HG03025 (cell line): ENCODE results near the gene MAP2K5.

ENCODE experiments used
- ATAC-seq: cut with Tn5 transposase; IDR thresholded peaks from one replicate; pipeline ENCODE4 v1.9.1; 2021; ENCODE audit warnings: mild to moderate bottlenecking, moderate library complexity; ENCODE audit not compliant: unreplicated experiment, low FRiP score

MAP2K5 gene

DNA sequence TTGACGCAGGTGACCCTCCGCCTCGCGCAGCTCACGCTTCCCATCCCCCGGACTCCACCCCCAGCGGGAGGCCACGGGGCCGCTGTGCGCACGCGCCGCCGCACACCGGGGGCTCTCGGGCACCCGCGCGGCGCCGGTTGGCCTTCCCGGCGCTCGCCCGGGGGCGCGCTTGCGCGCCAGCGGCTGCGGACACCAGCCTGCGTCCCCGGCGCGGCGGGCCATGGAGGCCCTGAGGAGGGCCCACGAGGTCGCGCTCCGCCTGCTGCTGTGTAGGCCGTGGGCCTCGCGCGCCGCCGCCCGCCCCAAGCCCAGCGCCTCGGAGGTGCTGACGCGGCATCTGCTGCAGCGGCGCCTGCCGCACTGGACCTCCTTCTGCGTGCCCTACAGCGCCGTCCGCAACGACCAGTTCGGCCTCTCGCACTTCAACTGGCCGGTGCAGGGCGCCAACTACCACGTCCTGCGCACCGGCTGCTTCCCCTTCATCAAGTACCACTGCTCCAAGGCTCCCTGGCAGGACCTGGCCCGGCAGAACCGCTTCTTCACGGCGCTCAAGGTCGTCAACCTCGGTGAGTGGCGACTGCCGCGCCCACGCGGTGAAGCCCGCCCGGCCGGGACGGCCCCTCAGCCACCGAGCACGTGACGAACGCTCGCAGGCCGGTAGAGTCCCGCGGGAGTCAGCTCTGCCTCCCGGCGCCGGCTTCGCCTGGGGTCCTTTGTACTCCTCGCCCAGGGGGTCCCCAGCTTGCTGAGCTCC is 21.3 kb upstream of the MAP2K5 start, which contains the start of gene C15orf61:
Gene C15orf61 (plus strand): TSS at position 103 of the 754 bp plus-strand sequence. CDS start 118 bp downstream, at position 221.
- ATAC-seq: peak; percentile 77

DNA sequence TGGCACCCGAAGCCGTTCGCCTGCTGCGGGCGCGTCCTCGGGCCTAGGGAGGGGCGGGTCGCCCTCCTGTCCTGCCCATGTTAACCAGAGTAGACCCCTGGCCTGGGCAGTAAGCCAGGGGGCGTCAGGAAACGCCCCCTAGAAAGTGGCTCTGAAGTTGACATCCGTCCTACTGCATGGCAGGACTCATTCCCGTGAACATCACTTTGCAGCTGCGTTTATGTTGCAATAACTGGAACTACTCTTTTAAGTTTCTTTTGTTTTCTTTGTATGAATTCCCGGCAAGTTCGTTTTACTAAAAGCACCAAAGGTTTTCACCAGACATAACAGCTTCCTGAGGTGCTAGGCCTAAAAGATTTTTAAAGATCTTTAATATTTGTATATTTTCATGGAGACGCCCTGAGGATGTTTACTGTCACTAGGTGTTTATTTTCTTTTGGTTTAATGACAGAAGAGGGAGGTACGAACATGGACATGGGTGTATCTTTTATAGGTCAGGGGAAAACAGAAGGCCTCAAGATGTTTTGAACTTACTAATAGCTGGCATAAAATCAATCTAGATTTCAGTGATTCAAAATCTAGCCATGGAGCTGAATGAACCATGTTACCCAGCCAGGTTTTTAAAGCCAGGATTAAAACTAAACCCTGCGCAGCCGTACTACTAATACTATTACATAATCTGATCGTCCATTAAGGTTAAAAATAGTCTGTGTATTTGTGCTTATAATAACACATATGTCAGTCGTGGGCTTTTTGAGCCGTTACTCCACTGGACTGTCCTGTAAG is 20.5 kb upstream of the MAP2K5 start:
- peak; percentile 18 for ATAC-seq

DNA sequence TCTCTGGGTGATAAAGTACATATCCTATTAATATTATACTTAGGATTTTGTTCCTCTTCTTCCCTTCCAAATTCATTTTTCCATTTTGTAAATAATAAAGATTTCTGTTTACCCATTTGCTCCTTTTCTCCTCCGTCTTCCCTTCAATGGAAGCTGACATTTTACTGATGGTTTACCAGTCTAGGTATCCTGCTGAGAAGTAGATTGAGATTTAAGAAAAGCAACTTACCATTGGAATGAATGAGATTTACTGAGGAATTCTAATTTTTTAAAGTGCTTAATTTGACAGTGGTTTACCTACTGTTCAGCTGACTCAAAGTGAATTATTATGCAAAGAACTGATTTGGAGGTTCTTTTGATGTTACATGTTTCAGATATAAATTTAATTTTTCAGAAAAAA is 19.2 kb upstream of the MAP2K5 start:
- ATAC-seq: no peak

DNA sequence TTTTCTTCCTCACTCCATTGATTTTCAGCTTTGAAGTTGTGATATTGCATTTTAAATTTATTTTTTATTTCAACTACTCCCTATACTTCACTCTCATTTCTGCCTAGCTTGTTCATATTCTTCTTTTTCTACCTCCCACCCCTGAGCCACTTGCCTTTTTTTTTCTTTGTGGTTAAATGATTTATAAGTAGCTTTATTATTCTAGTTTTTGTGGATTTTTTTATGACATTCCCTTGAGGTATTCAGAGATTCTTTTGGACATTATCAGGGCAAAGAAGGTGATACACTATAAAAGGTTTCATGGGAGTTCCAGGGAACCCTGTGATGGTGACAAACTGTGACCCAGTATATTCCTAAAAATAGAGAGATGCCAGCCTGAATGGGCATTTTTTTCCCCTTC is 18.3 kb upstream of the MAP2K5 start:
- no peak for ATAC-seq

DNA sequence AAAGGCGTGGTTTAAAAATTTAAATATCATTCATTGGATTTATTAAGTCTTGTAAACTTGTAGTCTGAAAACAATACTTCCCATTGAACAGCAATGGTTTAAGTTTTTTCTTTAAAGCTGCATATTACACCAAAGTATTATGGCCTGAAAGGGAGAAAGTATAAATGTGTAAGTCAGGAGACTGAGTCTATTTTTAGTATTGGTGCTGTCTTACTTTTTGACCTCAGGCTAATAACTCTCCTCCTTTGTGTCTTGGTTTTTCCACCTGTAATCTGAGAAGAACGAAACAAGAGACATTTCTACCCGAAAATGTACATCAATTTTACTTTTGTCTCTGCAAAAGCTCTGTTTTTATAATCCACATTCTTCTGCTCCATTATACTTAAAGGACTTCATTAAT is 14.0 kb upstream of the MAP2K5 start:
- no peak for ATAC-seq

DNA sequence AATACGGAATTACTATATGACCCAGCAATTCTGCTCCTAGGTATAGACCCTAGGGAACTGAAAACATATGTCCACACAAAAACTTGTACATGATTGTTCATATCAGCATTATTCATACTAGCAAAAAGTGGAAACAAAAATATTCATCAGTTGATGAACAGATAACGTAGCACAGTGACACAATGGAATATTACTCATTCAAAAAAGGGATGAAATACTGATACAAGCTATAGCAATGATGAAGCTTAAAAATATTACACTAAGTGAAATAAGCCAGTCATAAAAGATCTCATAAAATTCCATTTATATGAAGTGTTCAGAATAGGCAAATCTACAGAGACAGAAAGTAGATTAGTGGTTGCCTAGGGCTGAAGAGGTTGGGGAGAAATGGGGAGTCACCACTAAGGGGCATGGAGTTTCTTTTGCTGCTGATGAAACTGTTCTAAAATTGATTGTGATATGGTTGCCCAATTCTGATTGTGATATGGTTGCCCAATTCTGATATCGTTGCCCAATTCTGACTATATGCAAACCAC is 11.1 kb upstream of the MAP2K5 start:
- ATAC-seq: no peak

DNA sequence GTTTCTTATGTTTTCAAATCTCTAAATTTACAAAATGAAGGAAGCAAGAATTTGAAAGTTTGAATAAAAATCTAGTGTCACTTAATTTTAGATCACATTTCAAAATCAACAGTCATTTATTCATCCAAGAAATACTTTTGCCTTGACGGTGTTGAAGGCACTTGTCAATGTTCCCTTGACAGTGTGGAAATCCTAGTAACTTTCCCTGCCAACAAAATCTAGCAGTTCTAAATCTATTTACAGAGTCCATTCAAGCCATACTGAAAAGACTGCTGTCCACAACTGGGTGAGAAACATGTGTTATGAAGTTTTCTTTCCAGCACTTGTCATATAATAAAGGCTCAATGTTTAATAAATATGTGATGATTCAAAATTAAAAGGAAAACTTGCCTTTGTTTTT is 8.6 kb upstream of the MAP2K5 start:
- no peak for ATAC-seq

DNA sequence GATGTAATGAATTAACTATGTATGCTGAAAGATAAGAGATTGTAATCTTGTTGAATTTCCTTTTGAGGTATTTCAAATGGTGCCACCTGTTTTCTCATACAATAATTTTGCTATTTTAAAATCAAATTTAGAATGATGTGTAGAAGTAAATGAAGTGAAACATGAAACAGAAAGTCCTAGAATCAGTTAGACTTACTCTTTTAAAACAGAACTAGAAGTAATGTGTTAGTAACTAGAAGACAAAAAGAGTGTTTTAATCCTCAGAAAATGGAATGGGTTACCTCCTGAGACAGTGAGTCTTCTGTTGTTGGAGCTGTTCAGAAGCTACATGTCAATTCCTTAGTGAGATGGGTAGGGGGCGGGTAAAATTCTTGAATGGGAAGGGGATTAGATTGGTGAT is 8.1 kb upstream of the MAP2K5 start:
- no peak for ATAC-seq

DNA sequence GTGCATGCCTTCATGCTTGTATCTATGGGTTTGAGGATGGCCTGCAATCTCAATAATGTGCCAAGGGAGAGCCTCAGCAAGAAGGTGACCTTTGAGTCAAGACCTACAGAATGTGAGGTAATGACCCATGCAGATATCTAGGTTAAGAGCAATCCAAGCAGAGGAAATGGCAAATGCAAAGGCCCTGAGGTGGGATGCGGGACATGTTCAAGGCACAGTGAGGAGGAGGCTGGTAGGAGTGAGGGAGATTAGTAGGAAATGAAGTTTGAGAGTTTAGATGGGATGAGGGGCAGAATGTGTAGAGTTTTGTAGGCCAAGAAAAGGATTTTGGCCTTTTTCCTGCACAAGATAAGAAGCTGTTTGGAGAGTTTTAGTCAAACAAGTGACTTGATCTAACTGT is 4.7 kb upstream of the MAP2K5 start:
- ATAC-seq: no peak

DNA sequence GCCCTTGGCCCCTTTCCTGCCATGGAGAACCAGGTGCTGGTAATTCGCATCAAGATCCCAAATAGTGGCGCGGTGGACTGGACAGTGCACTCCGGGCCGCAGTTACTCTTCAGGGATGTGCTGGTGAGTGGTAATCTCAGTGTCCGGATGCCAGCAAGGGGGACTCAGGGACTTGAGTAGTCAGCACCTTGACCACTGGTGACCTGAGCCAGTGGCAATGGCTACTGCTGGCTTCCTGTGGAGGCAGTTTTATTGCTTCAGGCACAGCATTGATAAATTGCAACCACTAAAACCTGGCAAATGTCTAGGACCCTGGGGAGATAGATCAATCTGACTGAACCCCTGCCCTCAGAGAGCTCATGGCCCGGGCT is 830 bp downstream of the MAP2K5 start:
- ATAC-seq: no peak

DNA sequence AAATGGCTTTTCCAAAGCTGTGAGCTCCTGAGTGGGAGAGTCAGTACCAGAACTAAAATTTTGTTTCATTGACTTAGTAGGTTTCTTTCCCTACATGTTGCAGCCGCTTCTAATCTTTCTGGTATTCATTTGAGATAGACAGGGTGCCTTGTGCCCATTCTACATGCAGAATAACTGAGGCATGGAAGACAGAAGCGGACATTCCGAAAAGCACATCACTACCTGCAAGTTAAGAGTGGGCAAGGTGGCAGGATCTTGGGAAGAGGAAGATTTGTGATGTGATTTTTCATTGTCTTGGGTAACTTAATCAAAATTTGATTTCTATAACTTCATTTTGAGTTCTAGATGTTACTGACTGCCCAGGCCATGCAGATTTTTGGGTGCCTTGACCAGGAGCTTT is 2.0 kb downstream of the MAP2K5 start:
- ATAC-seq: no peak

DNA sequence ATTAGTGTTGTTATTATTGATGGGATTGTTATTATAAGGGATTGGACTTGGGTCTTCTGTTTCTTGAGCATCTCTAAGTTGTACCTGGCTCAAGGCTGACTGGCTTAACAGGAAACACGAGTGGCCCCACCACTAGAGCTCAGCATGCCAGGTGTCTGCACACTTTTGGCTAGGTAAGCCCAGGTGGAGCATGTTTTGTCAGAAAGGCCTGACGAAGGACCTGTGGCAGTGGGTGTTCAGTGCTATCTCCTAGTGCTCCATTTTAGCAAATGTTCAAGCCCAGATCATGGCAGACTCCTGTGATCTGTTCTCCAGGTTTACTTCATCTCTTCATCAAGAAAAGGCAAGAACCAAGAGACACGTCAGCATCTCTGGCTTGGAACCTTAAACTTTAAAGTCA is 3.4 kb downstream of the MAP2K5 start:
- no peak for ATAC-seq

DNA sequence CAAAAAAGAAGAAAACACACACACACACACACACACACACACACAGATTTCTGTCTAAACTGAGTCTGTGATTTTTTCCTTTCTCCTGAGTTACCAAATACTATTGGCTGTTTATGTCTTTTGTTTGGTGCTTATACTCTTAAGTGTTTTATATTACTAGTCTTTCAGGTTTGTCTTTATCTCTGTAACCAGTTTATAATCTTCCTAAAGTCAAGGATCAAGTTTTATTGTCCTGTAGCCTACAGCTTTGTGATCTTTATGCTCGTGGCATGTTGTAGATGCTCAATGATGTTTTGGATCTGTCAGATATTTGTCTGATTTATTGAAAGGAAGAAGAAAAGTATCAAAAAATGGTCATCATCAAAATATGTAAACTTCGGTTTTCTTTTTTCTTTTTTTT is 4.6 kb downstream of the MAP2K5 start:
- ATAC-seq: no peak

DNA sequence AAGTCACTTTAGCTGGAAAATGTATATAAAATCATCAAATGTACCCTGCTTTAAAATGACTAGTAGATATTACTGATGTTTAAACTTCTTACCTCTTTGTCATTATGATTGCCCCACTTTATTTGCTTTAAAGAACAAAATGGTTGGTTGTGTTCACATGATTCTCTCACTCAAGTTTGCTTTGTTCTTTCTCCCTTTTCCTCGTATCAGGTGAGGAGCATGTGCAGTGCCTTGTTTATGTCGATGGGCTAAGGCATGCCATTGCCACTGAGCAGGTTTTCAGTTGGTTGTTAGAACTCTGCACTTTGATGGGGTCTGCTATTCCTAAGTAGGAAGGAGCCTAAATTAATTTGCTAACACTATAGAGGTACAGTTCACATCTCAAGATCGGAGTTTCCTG is 5.3 kb downstream of the MAP2K5 start:
- no peak for ATAC-seq

DNA sequence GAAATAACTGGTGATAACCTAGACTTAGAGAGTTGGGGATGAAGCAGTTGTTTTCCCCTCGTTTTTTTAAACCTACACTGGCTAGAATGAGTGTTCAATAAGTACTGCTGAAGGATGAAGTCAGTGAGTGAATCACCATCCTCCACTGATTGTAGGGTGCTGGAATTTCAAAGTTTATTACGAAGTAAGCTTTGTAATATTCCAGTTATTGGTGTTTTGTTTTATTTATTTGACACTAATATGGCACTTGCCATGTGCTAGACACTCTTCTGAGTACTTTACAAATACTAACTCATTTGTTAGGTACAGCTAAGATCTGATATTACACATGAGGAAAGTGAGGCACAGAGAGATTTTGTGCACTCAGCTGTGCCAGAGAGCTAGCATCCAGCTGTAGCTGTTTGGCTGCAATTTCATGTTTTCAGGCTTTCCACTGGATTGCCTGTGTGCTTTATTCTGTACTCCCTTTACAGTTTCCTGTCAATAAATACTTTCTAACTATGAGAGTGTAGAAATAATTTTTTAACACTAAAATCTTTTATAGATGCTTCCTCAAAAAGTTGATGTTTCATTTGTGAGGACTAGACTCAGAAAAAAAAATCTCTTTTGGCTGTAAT is 5.8 kb downstream of the MAP2K5 start:
- no peak for ATAC-seq

DNA sequence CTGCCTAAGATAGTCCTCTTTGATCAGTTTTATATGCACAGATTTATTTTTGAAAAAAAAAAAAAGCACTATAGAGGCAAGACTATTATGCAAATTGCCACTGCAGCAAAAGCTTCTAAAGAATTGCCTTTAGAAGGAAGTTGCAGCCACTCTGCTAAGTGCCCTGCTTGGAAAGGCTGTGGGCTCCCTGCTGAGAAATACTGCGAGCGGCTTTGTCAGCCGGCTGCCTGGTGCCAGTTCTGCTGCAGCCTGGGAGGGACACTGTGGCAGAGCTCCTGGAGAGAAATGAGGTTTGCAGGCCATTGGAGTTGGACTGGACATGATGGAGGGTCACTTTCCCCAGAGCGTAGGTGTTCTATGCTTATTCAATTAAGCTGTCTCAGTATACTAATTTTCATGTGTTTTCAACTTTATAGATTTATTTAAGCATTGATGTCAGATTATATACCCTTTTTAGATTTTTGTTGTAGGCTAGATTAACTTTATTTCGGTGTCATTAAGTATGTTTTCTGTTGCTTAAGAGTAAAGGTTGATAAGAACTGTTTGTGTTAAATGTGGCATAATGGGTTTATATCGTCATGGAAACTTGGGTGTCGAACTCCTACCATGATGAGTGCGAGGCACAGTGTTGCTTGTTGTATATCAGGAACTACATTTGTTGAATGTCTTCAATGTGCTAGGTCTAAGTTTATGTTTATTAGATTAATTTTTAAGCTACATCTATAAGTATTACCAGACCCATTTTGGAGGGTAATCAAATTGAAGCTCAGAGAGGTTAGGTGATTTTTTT is 6.6 kb downstream of the MAP2K5 start:
- no peak for ATAC-seq

DNA sequence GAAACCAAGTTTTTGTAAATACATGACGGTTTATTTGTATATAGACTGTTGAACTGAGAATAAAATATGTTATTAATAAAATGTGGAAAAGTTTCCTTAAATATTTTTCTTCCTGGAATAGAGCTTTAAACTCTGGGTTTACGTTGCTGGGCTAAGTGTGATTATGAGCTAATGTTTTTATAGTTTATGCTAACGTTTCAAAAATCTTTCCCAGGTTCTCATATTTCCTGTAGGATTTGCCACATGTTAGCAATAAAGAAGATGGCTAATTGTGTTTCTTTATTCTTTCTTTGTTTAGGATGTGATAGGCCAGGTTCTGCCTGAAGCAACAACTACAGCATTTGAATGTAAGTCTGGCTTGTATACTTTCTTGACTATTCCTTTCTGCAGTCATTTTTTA is 7.2 kb downstream of the MAP2K5 start:
- ATAC-seq: no peak

DNA sequence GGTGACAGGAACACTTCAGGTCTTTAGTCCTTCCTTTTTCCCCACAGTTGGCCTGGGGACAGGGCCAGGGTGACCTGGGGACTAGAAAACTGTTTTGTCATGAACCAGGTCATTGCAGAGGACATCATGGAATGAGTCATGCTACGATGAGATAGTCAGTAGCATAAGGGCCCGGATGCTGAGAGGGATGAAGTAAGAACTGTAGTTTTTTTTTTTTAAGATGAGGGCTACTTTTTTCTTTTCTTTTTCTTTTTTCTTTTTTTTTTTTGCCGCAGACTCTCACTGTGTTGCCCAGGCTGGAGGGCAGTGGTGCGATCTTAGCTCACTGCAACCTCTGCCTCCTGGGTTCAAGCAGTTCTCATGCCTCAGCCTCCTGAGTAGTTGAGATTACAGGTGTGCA is 8.0 kb downstream of the MAP2K5 start:
- ATAC-seq: no peak

DNA sequence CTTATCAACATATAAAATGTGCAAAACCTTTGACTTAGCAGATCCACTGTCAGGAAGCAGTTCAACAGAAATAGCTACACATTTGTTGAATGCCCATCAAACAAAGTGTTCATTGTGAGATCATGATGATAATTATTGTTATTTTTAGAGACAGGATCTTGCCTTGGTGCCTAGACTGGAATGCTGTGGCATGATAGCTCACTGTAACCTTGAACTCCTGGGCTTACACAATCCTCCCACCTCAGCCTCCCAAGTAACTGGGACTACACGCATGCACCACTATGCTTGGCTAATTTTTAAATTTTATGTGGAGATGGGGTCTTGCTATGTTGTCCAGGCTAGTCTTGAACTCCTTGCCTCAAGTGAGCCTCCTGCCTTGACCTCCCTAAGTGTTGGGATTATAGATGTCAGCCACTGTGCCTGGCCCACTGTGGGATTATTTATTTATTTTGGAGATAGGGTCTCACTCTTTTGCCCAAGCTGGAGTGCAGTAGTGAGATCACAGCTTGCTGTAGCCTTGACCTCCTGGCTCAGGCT is 8.8 kb downstream of the MAP2K5 start:
- ATAC-seq: no peak

DNA sequence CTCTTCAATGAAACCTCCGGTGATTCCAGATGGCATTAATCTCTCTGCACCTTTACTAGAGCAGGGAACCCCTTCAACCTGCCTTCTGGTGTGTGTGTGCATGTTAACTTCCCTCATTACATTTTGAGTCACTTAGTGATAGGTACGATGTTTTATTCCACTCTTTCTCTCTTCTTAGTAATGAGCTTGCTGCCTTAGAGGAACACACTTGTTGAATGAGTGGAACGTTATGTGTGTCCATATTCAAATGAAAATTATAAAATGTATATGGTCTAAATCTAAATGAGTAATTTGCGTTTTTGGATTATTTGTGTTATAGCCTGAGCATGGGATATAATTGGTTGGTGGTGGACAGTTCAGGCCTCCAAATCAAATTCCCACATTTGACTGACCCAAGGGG is 12.1 kb downstream of the MAP2K5 start:
- ATAC-seq: no peak
